Measurements from ENCODE around the gene ENDOD1.

DNA sequence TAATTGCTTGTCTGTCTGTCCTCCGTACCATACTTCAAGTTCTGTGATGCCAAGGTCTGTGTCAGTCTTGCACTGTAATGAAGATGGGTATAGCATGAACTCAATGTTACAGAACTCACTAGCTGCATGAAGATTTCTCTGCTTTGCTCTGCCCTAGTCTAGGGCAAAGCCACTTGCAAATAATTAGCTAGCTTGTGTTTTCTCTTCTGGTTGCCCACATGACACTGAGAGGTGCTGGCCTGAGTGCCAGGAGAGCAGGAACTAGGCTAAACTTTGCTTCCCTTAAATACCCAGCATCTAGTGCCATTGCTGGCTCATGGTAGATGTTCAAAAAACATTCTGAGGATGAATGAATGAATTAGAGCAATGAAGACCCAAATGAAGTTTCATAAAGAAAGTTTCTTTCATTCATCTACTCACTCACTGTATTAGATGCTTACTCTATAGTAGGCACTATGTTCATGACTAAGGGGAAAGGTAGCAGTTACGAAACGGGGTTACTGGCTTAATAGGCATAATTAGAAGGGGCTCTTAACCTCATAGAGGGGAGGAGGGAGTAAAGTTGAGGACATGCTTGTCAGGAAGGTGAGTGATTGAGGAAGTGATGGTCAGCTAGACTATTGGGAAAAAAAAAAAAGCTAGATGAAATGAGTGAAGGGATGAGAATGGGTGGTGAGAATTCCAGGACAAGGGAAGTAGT is 4.4 kb upstream of the ENDOD1 start:
- TF ChIP-seq, protein P1, sequence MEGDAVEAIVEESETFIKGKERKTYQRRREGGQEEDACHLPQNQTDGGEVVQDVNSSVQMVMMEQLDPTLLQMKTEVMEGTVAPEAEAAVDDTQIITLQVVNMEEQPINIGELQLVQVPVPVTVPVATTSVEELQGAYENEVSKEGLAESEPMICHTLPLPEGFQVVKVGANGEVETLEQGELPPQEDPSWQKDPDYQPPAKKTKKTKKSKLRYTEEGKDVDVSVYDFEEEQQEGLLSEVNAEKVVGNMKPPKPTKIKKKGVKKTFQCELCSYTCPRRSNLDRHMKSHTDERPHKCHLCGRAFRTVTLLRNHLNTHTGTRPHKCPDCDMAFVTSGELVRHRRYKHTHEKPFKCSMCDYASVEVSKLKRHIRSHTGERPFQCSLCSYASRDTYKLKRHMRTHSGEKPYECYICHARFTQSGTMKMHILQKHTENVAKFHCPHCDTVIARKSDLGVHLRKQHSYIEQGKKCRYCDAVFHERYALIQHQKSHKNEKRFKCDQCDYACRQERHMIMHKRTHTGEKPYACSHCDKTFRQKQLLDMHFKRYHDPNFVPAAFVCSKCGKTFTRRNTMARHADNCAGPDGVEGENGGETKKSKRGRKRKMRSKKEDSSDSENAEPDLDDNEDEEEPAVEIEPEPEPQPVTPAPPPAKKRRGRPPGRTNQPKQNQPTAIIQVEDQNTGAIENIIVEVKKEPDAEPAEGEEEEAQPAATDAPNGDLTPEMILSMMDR (IDR thresholded peaks at IDR 0.05): no peak
- TF ChIP-seq POLR2AphosphoS5 (IDR thresholded peaks at IDR 0.05; ENCODE audit: low read depth, low read length) (no peak), REST (IDR thresholded peaks at IDR 0.05; ENCODE audit: insufficient read depth in 1 of 2, low read depth in 2 of 2, low read length in 1 of 2) (no peak)
